AG10803 (cell line): ENCODE results near the gene BAG2.

Experiments used
- DNase-seq: peaks from one replicate; pipeline ENCODE4 v3.0.0; 2010; ENCODE audit warnings: low read depth
- H3K4me3 ChIP-seq: 2 replicates; pipeline ENCODE4 v1.5.1; 2011; ENCODE audit warnings: mild to moderate bottlenecking, low read length, control low read depth
- CTCF ChIP-seq: conservative IDR thresholded peaks from 2 replicates; pipeline ENCODE4 v1.5.1; 2011; ENCODE audit warnings: mild to moderate bottlenecking, low read length, control low read depth, inconsistent platforms

Gene BAG2

GRCh38 chr6:57173886-57174510 lies 1.9 kb downstream of the BAG2 start:
- DNase-seq, result peak; percentile 85
- H3K4me3 ChIP-seq, result peak overlapping the region; percentile 92
- TF ChIP-seq CTCF, result no peak

- no peak for DNase-seq
- H3K4me3 ChIP-seq, result peak overlapping the region; percentile 92
- TF ChIP-seq CTCF, result no peak
These were observed 2.4 kb downstream of the BAG2 start for GRCh38 chr6:57174511-57174907.

GRCh38 chr6:57177545-57178265 lies 5.6 kb downstream of the BAG2 start:
- no peak for TF ChIP-seq CTCF
- peak overlapping the region; percentile 42 for H3K4me3 ChIP-seq
- peak; percentile 69 for DNase-seq

- DNase-seq, result no peak
- no peak for TF ChIP-seq CTCF
- no peak overlapping the region for H3K4me3 ChIP-seq
These were observed 8.5 kb downstream of the BAG2 start for GRCh38 chr6:57180596-57180995.

- TF ChIP-seq CTCF, result no peak
- no peak overlapping the region for H3K4me3 ChIP-seq
- peak; percentile 33 for DNase-seq
These were observed 9.9 kb downstream of the BAG2 start for GRCh38 chr6:57182017-57182432.

GRCh38 chr6:57183336-57183735 lies 11.2 kb downstream of the BAG2 start:
- no peak for DNase-seq
- TF ChIP-seq CTCF, result no peak
- H3K4me3 ChIP-seq, result no peak overlapping the region

GRCh38 chr6:57190140-57190539 lies 18.0 kb downstream of the BAG2 start:
- no peak overlapping the region for H3K4me3 ChIP-seq
- peak; percentile 72 for DNase-seq
- peak; percentile 61 for TF ChIP-seq CTCF
